ENCODE measurements around the gene ATP2B1. TPM values are rescaled to one million over a fixed set of nuclear protein-coding genes. Genes with fewer than 3 reads are reported as not detected.

The ATP2B1 gene
- total RNA-seq, 1 experiment from 2014 or later = 20.6 TPM

DNA sequence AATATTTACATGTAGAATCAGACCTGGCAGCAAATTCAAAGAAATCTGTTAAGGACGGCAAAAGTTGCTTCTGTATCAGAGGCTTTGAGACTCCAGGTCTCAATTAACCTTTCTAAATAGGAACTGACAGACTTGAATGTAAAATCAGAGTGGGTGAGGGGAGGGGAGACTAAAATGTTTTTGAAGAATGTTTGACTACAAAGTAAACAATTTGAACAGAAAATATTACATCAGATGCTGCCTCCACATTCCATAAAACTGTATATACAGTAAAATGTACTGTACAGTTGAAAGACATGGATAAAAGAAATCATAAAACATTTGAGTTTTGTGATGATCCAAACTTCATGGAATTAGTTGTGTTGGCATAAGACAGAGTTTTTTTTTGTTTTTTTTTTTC lies 133.3 kb downstream of the ATP2B1 start:
- H3K79me1 ChIP-seq (ENCODE audit: insufficient read depth, low read depth, low read length, poor library complexity, severe bottlenecking) = no peaks in the 10 kb centered on the region
- H3K9me3 ChIP-seq (ENCODE audit: control insufficient read depth, low read depth, low read length) = no peaks in the 10 kb centered on the region
- Mint-ChIP-seq H3K27ac (no peak overlapping the region), H3K4me1 (peaks cover 6 to 8% of the 10 kb centered on the region in 2 experiments; a peak in 3 of 4 replicates), H3K9me3 (no peaks in the 10 kb centered on the region), H3K27me3 (ENCODE audit: low read depth) (no peaks in the 10 kb centered on the region), H3K36me3 (ENCODE audit: insufficient read depth in 1 of 3, low read depth in 3 of 3) (no peaks in the 10 kb centered on the region), H3K4me3 (no peak overlapping the region)
- no peaks in the 10 kb centered on the region for H3K4me1 ChIP-seq (ENCODE audit: insufficient read depth, low read length)
- TF ChIP-seq, protein P1, sequence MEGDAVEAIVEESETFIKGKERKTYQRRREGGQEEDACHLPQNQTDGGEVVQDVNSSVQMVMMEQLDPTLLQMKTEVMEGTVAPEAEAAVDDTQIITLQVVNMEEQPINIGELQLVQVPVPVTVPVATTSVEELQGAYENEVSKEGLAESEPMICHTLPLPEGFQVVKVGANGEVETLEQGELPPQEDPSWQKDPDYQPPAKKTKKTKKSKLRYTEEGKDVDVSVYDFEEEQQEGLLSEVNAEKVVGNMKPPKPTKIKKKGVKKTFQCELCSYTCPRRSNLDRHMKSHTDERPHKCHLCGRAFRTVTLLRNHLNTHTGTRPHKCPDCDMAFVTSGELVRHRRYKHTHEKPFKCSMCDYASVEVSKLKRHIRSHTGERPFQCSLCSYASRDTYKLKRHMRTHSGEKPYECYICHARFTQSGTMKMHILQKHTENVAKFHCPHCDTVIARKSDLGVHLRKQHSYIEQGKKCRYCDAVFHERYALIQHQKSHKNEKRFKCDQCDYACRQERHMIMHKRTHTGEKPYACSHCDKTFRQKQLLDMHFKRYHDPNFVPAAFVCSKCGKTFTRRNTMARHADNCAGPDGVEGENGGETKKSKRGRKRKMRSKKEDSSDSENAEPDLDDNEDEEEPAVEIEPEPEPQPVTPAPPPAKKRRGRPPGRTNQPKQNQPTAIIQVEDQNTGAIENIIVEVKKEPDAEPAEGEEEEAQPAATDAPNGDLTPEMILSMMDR (conservative IDR thresholded peaks at IDR 0.05) = no peak
- WGBS (ENCODE audit: extremely low coverage, insufficient read length, low lambda C conversion rate) = no CpG with 5 or more reads among the region's 1 CpG
- no peak overlapping the region for H3T11ph ChIP-seq (ENCODE audit: low read length)
- no peak overlapping the region for H3K27ac ChIP-seq (ENCODE audit: insufficient read length, low read depth, low read length)
- no peak overlapping the region for H2BK20ac ChIP-seq (ENCODE audit: low read depth, low read length, poor library complexity, severe bottlenecking)
- H2BK12ac ChIP-seq (ENCODE audit: insufficient read length, low read depth, low read length) = no peak overlapping the region
- no peak overlapping the region for H4K5ac ChIP-seq (ENCODE audit: insufficient read length, low read depth, low read length)
- H4K91ac ChIP-seq (ENCODE audit: insufficient read length, low read depth, low read length) = no peak overlapping the region
- H3K79me2 ChIP-seq (ENCODE audit: insufficient read depth, low read length) = no peaks in the 10 kb centered on the region
- no peak overlapping the region for H3K18ac ChIP-seq (ENCODE audit: insufficient read length, low read depth, low read length)
- no peak overlapping the region for H2AK5ac ChIP-seq (ENCODE audit: insufficient read length, low read length)
- no peak for DNase-seq
- H2BK15ac ChIP-seq (ENCODE audit: low read depth, low read length) = no peak overlapping the region
- H3K27me3 ChIP-seq (ENCODE audit: insufficient read depth, low read length) = no peaks in the 10 kb centered on the region
- H3K4ac ChIP-seq (ENCODE audit: low read depth, low read length) = no peak overlapping the region
- no peak overlapping the region for H3K9ac ChIP-seq (ENCODE audit: extremely low read depth, insufficient read length, low read length)
- H4K8ac ChIP-seq (replicated peaks; ENCODE audit: insufficient read length, low read depth, low read length) = no peak overlapping the region
- no peak overlapping the region for H2BK120ac ChIP-seq (ENCODE audit: low read depth, low read length, poor library complexity, severe bottlenecking)
- no peak overlapping the region for H3K14ac ChIP-seq (ENCODE audit: insufficient read depth, low read length)
- no peak overlapping the region for H3K23ac ChIP-seq (ENCODE audit: insufficient read length, low read depth, low read length)
- H2BK5ac ChIP-seq (ENCODE audit: insufficient read length, low read length) = no peak overlapping the region
- no peak overlapping the region for H3K4me2 ChIP-seq (ENCODE audit: insufficient read depth, insufficient read length, low read length)
- H3K23me2 ChIP-seq (ENCODE audit: insufficient read length, low read depth, low read length, poor library complexity, severe bottlenecking) = no peaks in the 10 kb centered on the region
- H3K56ac ChIP-seq (ENCODE audit: insufficient read length, low read depth, low read length) = no peak overlapping the region
- no peaks in the 10 kb centered on the region for H4K20me1 ChIP-seq (ENCODE audit: control insufficient read depth, insufficient read depth, insufficient read length)
- H2AFZ ChIP-seq (ENCODE audit: low read length) = no peak overlapping the region
